GM18861 (cell line): ENCODE results near the gene WDFY1.

Experiments
- ATAC-seq: cut with Tn5 transposase; IDR thresholded peaks from one replicate; pipeline ENCODE4 v1.9.1; 2021; ENCODE audit not compliant: unreplicated experiment

WDFY1 gene

DNA sequence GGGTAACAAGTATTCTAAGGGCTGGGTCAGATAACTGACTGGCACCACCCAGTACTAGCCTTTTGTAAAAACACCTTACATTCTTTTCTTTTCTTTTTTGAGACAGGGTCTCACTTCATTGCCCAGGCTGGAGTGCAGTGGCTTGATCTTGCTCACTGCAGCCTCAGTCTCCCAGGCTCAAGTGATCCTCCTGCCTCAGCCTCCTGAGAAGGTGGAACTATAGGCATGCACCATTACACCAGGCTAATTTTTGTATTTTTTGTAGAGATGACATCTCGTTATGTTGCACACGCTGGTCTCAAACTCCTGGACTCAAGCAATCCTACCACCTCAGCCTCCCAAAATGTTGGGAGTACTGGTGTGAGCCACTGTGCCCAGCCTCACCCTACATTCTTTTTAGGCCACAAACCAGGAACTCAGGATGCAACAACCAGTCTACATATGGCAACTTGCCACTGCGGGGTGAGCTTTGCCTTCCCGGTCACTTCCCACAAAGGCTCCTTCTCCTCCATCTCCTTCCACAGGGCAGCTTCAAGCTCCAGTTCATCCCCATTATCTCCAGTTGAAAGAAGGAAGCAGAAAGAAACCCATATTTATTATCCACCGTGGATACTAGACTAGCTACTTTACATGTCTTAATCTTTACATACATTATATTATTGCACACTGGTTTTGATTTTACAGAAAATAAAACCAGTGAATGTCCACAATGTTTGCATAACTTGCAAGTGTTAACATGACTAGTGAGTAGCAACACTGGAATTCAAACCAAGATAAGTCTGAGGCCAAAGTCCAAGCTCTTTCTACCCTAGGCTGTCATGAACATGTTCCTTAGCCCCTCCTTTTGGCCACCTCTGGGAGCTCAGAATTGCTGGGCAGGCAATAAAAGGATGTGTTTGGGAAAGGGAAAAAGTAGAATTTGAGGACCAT, 84.1 kb downstream of the WDFY1 start:
- ATAC-seq = no peak

DNA sequence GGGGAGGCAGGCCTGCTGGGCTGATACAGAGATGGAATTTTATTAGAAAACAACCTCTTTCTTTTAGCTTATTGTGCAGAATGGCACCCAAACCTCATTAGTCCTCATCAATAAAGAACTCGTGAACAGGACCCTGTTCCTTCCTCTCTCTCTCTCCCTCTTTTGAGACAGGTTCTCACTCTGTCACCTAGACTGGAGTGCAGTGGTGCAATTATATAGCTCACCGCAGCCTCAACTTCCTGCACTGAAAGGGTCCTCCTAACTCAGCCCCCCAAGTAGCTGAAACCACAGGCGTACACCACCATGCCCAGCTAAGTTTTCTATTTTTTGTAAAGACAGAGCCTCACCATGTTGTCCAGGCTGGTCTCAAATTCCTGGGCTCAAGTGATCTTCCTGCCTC, 86.1 kb downstream of the WDFY1 start:
- no peak for ATAC-seq

DNA sequence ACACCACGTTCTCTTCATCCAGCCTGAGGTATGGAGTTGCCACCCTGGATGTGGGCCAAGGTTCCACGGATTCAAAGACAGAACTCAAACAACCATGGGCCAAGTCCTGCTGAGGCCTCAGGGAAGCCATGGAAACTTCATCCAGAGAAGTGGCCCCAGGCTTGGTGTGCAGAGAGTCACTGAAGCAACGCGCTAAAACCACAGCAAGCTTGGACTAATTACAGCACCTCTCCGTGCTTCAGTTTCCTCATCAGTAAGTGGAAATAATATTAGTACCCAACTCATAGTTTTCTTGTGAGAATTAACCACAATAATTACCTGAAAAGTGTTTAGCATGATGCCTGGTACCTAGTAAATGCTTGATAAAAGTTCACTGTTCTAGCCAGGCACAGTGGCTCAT, 88.6 kb downstream of the WDFY1 start:
- peak; percentile 51 for ATAC-seq

DNA sequence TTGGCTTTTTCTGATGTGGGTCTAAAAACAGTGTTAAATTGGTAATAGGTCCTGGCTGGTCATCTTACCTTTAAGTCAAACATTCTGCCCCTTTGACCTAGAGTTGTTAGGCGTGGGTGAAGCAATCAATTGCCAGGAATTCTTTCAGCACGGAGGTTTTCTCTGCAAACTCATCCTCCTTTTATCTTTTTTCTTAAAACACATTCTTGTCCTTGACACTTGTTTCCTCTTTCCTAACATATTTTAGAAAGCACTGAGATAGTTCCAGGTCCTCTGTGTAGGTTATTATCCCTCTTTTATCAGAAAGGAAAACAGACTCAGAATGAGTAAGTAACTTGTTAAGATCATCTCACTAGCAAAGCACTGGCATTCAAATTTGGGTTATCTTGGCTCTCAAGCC, 89.1 kb downstream of the WDFY1 start:
- ATAC-seq = no peak

DNA sequence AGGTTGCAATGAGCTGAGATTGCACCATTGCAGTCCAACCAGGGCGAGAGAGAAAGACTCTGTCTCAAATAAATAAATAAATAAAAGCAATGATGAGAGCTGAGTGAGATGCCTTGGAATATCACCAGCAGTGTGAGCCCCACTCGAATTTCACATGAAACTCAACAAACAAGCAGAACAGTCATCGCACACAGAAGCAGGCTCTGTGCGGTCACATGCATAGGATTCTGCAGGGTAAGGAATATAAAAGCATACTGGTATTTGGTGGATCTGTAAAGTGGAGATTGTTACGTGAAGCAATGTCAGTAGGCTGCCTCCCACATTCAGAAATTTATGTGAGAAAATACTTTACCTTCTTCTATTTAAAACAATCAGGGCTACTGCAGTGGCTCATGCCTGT, 89.7 kb downstream of the WDFY1 start:
- no peak for ATAC-seq

DNA sequence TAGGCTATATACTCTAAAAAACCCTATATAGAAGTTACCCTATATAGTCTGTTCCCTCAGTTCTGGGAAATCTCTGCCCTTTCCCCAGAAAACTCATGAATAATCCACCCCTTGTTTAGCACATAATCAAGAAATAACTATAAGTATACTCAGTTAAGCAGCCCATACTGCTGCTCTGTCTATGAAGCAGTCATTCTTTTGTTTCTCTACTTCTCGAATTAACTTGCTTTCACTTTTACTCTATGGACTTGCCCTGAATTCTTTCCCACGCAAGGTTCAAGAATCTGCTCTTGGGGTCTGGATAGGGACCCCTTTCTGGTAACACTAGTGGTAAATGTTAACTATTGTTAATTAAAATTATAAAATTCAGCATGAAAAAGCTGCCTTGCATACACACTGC, 90.4 kb downstream of the WDFY1 start:
- peak; percentile 47 for ATAC-seq

DNA sequence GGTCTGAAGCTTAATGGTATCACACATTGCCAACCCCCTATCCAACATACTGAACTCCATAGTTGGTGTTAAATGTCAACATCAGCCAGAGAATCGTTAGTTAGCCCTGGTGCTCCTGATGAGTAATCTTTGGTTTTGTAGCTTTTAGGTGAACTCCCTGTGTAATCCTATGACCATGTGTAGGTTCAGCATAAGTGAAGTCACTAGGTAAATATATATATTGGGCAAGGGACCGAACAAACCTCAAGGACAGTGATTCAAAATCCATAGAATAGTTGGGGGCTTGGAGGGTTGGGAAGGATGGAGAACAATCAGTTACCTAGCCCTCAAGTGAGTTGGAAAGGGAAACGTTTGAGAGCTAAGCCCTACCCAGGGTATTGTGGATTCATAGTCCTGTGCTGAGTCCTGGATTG, 91.7 kb downstream of the WDFY1 start:
- ATAC-seq = no peak

DNA sequence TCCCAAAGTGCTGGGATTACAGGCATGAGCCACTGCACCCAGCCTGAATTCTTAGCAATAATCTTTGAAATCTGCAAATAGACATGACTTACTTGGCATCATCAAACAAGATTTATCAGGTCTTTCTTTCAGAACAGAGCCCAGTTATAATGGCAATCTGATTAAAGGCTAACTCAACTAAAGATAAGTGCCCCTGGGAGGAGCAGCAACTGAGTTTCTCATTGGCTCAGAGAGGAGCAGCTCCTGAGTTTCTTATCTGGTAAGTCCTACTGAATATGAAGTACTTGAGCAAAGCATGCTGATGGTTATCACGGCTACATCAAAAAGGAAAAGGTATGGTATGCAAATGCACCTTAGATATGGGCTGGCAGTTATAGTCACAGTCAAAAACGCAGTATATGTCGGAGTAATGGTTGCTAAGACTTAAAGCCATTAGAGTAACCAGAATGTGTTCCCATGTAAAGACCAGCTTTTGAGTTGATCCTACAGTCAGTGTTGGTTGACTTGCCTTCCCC, 92.8 kb downstream of the WDFY1 start:
- ATAC-seq = no peak

DNA sequence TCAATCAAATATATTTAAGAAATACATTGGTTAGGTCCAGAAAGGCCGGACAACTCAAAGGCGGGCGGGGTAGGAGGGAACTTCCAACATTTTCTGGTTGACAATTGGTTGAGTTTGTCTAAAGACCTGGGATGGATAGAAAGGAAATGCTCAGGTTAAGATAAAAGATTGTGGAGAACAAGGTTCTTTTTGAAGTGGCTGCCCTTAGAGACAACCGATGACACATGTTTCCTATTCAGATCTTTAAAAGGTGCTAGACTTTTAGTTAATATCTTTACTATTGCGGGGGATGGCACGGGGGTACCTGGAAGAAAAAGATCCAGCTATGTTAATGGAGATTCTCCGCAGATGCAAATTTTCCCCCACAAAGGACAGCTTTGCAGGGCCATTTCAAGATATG, 97.7 kb downstream of the WDFY1 start:
- ATAC-seq = no peak

DNA sequence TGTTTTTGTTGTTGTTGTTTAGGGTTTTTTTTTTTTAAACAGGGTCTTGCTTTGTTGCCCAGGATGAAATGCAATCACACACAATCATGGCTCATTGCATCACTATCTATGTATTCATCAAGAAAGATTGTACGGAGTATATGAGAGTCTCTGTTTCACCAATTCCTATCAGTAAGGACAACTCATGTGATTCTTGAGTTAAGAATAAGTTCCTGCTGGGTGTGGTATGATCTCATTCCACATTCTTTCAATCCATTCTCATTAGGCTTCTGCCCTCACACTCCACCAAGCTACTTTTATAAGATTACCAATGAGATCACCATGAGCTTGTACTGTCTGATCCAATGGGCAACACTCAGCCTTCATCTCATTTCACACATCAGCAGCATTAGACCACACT, 98.6 kb downstream of the WDFY1 start:
- ATAC-seq = no peak

DNA sequence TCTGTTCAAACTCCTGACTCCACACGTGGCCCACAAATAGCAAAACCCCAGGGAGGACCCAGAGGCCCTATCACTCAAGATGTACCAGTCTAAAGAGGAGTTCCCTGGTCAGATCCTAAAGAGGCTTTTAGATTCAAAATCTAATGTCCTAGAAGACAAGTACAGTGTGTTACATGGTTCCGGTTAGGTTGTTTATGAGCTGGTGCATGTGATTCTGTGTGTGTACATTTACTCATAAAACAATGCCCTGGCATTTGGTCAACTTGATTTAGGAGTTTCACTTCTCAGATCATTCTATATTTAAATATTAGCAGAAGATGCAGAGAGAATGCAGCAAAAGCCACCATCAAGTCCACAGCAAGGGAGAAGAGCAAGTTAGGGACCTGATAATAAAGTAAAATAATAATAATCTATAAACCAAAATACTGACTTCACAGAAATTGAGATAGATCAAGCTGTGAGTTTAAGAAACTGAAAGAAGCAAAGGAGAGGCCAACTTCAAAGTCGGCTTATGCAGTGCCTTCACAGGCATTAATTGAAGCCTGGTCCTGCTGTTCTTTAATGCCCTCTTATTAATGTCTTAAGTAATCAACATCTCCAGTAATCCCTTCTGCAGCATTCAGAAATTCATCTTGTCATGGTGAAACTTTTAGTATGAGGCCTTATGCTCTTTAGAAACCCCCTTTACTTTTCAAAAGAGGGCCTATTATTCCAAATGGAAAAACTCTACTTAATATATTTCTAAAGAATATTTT, 103.5 kb downstream of the WDFY1 start:
- ATAC-seq = peak; percentile 39

DNA sequence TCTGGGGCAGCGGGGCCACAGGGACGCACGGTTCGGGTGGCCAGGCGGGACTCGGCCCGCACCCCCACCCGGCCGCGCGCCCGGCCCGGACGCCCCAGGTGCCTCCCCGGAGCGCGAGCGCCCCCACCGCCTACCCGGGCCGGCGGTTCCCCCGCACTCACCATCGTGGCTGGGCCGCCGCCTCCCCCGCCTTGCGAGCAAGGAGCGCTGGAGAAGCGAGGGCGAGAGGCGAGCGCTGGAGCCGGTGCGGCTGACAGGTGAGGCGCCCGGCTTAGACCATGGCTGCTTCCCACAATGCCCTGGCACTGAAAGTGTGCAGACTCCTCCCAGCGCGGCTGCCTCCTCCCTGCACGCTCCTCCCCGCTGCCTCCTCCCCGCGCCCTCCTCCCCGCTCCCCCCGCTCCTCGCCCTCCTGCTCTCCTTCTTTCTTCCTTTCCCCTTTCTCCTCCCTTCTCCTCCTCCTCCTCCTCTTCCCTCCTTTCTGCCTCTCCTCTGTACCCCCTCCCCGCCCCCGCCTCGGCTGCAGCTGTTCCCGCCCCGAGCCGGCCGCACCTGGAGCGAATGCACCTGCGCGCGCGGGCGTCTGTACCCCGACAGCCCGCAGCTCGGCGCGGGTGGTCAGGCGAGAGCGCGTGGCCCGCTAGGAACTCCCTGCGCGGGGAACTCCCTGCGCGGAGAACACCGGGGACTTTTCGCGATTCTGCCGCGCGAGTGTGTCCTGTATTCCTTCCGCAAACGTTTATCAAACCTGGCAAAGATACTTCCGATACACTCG, 107.7 kb downstream of the WDFY1 start, which contains the start of gene AP1S3:
Gene AP1S3, minus strand, starts transcription at position 296 of the 775 bp plus-strand sequence. Its CDS starts 132 bp downstream, at position 164.
- peak; percentile 59 for ATAC-seq

DNA sequence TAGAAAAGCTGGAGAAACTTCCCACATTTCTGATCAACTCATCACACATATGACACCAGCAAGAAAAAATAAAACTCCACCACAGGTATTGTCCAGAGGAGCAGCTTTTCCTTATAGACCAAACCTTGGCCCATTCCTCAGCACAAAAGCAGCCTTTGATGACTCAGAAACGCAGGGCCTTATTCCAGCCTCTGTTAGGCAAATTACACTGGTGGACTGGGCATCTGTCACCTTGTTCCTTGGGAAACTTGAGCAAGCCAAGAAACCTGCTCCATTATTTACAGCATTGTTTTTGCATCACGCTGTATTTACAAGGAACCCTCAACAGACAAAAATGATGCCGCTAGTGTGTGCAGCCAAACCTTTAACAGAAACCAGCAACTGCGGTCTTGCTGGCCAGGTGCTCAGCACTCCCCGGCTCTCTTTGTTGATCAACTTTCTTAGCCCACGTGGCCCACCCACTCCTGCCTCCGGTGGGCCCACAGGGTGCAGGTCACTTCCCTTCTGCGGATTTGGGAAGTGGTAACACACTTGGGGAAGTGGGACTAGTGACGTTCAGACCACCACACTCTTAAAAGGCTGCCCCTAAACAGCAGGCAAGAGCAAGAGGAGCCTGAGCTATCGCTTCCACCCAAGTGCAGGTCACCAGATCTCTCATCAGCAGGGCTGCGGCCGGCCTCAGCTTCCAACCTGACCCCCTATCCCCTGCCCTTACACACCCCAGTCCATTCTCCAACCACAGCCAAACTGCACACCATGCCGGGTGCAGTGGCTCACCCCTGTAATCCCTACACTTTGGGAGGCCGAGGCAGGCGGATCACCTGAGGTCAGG, 109.2 kb downstream of the WDFY1 start:
- ATAC-seq = peak; percentile 49

DNA sequence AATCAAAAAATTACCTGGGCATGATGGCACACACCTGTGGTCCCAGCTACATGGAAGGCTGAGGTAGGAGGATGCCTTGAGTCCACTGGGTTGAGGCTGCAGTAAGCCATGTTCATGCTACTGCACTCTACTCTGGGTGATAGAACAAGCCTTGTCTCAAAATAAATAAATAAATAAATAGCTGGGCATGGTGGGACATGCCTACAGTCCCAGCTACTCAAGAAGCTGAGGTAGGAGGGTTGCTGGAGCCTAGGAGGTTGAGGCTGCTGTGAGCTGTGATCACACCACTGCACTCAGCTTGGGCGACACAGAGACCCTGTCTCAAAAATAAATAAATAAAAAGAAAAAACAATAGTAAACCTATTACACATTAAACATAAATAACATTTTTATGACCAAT, 110.7 kb downstream of the WDFY1 start:
- ATAC-seq = no peak

DNA sequence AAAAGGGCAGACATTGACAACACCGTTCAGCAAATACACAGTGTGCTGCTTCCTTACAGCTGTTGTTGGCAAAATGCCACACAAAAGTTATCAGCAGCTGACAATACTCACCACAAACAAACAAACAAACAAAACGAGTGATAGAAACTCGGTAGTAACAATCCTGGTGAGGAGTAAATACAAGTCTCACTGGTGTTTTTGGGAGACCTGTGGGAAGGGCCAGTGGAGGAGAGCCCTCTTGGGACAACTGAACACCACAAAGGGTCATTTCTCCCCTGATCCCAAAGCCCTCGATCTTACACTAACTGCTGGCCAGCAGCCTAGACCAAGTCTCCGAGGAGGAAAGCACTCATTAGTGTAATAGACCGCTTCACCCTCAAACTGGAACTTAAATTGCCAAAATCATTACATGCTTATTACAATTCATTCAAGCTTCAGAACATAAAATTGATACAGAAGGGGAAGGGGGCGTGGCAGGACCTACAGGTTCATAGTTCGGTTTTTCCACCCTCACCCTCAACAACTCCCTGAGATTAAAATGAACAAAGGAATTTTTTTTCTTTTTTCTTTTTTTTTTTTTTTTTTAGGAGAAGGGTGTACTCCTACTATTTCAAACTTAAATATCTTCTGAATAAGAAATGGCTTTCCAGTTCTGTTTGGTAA, 112.8 kb downstream of the WDFY1 start:
- no peak for ATAC-seq

DNA sequence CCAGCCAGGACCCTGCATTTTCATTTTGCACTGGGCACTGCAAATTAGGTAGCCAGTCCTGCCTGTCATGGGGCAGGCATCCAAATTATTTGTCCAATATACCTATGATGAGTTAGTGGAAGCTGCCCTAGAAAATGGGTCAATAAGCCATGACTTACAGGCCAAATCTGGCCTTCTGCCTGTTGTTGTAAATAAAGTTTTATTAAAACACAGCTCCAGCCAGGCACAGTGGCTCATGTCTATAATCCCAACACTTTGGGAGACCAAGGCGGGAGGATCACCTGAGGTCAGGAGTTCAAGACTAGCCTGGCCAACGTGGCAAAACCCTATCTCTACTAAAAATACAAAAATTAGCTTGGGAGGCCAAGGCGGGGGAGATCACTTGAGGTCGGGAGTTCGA, 116.0 kb downstream of the WDFY1 start:
- no peak for ATAC-seq

DNA sequence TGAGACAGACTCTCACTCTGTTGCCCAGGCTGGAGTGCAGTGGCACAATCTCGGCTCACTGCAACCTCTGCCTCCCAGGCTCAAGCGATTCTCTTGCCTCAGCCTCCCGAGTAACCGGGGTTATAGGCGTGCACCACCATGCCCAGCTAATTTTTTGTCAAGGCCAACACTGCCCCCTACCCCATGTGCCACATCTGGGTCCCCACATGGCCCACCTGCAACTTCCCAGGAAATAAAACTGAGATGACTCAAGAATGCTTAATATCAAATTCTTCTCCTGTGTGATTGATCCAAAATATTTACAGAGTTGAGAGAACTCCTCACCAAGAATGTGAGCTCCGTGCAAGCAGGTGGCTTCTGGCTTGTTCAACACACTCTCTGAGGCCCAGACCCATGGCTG, 116.8 kb downstream of the WDFY1 start:
- no peak for ATAC-seq

DNA sequence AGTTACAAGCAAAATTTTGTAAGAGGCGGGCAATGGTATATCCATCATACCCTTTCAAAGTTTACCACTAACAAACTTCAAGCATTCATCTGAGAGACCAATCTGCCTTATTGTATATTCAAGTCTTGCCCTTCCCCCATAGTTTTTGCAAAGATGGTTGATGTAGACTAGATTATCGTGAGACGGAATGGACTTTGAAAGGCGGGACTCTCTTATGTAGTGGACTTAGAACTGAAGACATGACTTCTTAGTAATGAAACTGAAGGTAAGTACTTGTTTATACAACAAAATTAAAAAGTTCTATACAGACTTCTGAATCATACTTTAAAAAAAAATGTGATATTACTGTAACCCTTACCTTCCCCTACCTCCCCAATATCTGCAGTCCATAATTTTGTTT, 118.1 kb downstream of the WDFY1 start:
- ATAC-seq = no peak
